Measurements from ENCODE around the gene CACNA2D1. TPM values are rescaled to one million over a fixed set of nuclear protein-coding genes. Genes with fewer than 3 reads are reported as not detected.
A peak's percentile ranks its signal among the peaks of the same experiment; 100 is the strongest.

Gene CACNA2D1
- total and polyA plus RNA-seq, 8 donors = 10.7 to 20.8 (median 16.6) TPM

GRCh38 chr7:82085116-82085515 is 358.5 kb downstream of the CACNA2D1 start:
- Histone ChIP-seq H3K27me3 (no peaks in the 10 kb centered on the region), H3K4me1 (no peaks in the 10 kb centered on the region), H3K4me3 (no peak overlapping the region), H3K27ac (no peak overlapping the region), H3K9me3 (no peaks in the 10 kb centered on the region), H3K36me3 (no peaks in the 10 kb centered on the region)
- no peak for DNase-seq
- intact Hi-C loops (cut with DNase I) = no loop called here
- no peak for TF ChIP-seq CTCF (IDR thresholded peaks at IDR 0.05)
- no peak for ATAC-seq

DNA sequence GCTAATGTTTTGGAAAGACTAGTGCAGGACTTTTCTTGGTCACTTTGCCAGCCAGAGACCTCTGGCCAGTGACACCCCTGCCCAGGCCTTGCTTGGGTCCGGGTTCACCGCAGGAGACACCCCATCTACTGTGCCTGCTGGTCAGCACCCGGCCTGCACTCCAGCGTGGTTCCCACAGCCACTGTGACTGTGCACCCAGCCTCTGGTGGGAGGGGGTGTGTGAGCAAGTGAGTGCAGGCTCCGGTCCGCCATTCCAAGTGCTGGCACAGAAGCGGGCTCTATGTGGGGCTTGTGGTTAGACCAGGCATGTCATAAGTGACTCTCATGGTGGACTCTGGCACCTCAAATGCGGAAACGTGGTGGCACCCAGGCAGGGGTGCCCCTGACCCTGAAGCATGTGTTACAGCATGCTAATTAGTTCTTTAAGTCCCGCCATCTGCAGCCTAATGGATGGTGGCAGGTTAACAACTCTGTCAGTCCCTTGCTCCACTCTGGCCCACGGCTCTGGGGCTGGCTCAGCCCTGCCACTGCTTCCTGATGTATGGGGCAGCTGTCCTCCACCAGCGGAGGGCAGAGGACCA is 361.8 kb downstream of the CACNA2D1 start:
- Histone ChIP-seq H3K9me3 (no peaks in the 10 kb centered on the region), H3K36me3 (no peaks in the 10 kb centered on the region), H3K27me3 (no peaks in the 10 kb centered on the region), H3K4me1 (no peaks in the 10 kb centered on the region), H3K4me3 (no peak overlapping the region), H3K27ac (no peak overlapping the region)
- peak in 1 of 4 donors; percentile 57 for DNase-seq
- no peak for ATAC-seq
- intact Hi-C loops (cut with DNase I) = no loop called here
- no peak for TF ChIP-seq CTCF (IDR thresholded peaks at IDR 0.05)

- Histone ChIP-seq H3K36me3 (no peaks in the 10 kb centered on the region), H3K4me1 (no peaks in the 10 kb centered on the region), H3K27me3 (no peaks in the 10 kb centered on the region), H3K4me3 (no peak overlapping the region), H3K27ac (no peak overlapping the region), H3K9me3 (no peaks in the 10 kb centered on the region)
- ATAC-seq = no peak
- intact Hi-C loops (cut with DNase I) = no loop called here
- DNase-seq = no peak
- no peak for TF ChIP-seq CTCF (IDR thresholded peaks at IDR 0.05)
Observed at GRCh38 chr7:82080254-82080927, 363.2 kb downstream of the CACNA2D1 start.

DNA sequence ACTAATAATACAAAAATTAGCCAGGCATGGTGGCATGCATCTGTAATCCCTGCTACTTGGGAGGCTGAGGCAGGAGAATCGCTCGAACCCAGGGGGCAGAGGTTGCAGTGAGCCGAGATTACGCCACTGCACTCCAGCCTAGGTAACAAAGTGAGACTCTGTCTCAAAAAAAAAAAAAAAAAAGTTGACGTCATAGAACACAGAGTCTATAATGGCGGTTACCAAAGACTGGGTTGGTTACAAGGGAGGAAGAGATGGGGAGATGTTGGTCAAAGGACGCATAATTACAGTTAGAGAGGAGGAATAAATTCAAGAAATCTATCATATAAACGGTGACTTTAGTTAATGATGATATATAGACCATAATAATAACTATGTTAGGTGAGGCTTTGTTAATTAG is 364.1 kb downstream of the CACNA2D1 start:
- no peak for DNase-seq

More for the DNA sequence above, 364.1 kb downstream of the CACNA2D1 start:
- Histone ChIP-seq H3K27me3 (no peaks in the 10 kb centered on the region), H3K36me3 (no peaks in the 10 kb centered on the region), H3K9me3 (no peaks in the 10 kb centered on the region), H3K4me1 (no peaks in the 10 kb centered on the region), H3K4me3 (no peak overlapping the region), H3K27ac (no peak overlapping the region)
- TF ChIP-seq CTCF (IDR thresholded peaks at IDR 0.05) = no peak
- intact Hi-C loops (cut with DNase I) = no loop called here
- no peak for ATAC-seq
